CD4-positive, alpha-beta T cell treated with Interleukin-17A for 4 hours (primary cell): ENCODE data around the gene POTEB.
"Not testable (repeated sequence)": the region's sequence is repeated elsewhere in the genome, so short reads cannot be mapped to it uniquely, and the experiment has no call there.

Source experiments
- DNase-seq: peaks from one replicate; pipeline ENCODE4 v3.0.0-alpha.2; 2020; ENCODE audit warnings: mixed read lengths

Gene POTEB

GRCh38 chr15:21877635-21878034, at the start of gene POTEB:
POTEB (minus strand) TSS chr15:21877735; CDS start chr15:21877246, 489 bp downstream.
- not testable (repeated sequence) for DNase-seq

GRCh38 chr15:21890955-21891354, 13.4 kb upstream of the POTEB start:
- not testable (repeated sequence) for DNase-seq

GRCh38 chr15:21889542-21889941, 12.0 kb upstream of the POTEB start:
- not testable (repeated sequence) for DNase-seq

- not testable (repeated sequence) for DNase-seq
Measured at GRCh38 chr15:21838831-21839230, 38.7 kb downstream of the POTEB start.
